OCI-LY7 (cell line): ENCODE data around the gene ZNF574. TPM values are rescaled to one million over a fixed set of nuclear protein-coding genes. Genes with fewer than 3 reads are reported as not detected.

ENCODE experiments used
- BruUV-seq: library from RNA; stranded (reverse); fragments of 400-500 nt; replicated peaks from 2 replicates; lab custom pipeline; 2021; lab: Mats Ljungman, UMichigan
- CTCF ChIA-PET: fragments of 300-600 bp; sonication (Branson Sonifier 250); formaldehyde crosslinking; loops from one replicate; lab custom pipeline; 2022; ENCODE audit warnings: antibody characterized with exemption; ENCODE audit not compliant: unreplicated experiment; lab: Charles Lee
- POLR2A ChIA-PET: fragments of 300-600 bp; sonication (Branson Sonifier 250); formaldehyde crosslinking; loops from one replicate; lab custom pipeline; 2022; ENCODE audit warnings: antibody characterized with exemption; lab: Charles Lee
- DNase-seq: peaks from one replicate; pipeline ENCODE4 v3.0.0-alpha.2; 2015; ENCODE audit warnings: low spot score
- H2AFZ ChIP-seq: fragments of 200-600 bp; sonication (generic), shearing (Covaris generic); 2 replicates; pipeline ENCODE4 v1.6.1; 2014; ENCODE audit warnings: mild to moderate bottlenecking, antibody characterized with exemption, low read length, moderate library complexity
- H3K27ac ChIP-seq: fragments of 200-600 bp; sonication (generic); 2 replicates; pipeline ENCODE4 v1.5.1; 2014; ENCODE audit warnings: mixed run types, low read depth, mild to moderate bottlenecking, moderate library complexity, low read length, inconsistent platforms; ENCODE audit not compliant: poor library complexity, severe bottlenecking
- H3K36me3 ChIP-seq: fragments of 200-600 bp; sonication (generic); 2 replicates; pipeline ENCODE4 v1.6.1; 2014; ENCODE audit warnings: mild to moderate bottlenecking, antibody characterized with exemption, low read length, moderate library complexity, mixed read lengths; ENCODE audit not compliant: insufficient read depth
- H3K4me1 ChIP-seq: fragments of 200-600 bp; sonication (generic); 2 replicates; pipeline ENCODE4 v1.5.1; 2014; ENCODE audit warnings: mild to moderate bottlenecking, low read length; ENCODE audit not compliant: insufficient read depth, poor library complexity, severe bottlenecking
- H3K4me2 ChIP-seq: fragments of 200-600 bp; sonication (generic); 2 replicates; pipeline ENCODE4 v1.6.1; 2014; ENCODE audit warnings: mild to moderate bottlenecking, low read length
- H3K4me3 ChIP-seq: fragments of 200-600 bp; sonication (generic); 2 replicates; pipeline ENCODE4 v1.5.1; 2014; ENCODE audit warnings: mild to moderate bottlenecking, low read depth, low read length; ENCODE audit not compliant: poor library complexity, severe bottlenecking
- H3K79me2 ChIP-seq: fragments of 200-600 bp; sonication (generic); 2 replicates; pipeline ENCODE4 v1.6.1; 2016; ENCODE audit warnings: low read depth, mild to moderate bottlenecking, low read length, moderate library complexity, mixed read lengths; ENCODE audit not compliant: insufficient read depth
- H3K9me2 ChIP-seq: fragments of 200-600 bp; sonication (generic); 2 replicates; pipeline ENCODE4 v1.6.1; 2016; ENCODE audit warnings: mild to moderate bottlenecking, low read length, mixed read lengths; ENCODE audit not compliant: insufficient read depth
- H3K9me3 ChIP-seq: fragments of 200-600 bp; sonication (generic); 2 replicates; pipeline ENCODE4 v1.6.1; 2014; ENCODE audit warnings: mild to moderate bottlenecking, mixed run types, low read length, mixed read lengths
- H4K20me1 ChIP-seq: fragments of 200-600 bp; sonication (generic); 2 replicates; pipeline ENCODE4 v1.6.1; 2014; ENCODE audit warnings: mild to moderate bottlenecking, antibody characterized with exemption, low read length, moderate library complexity, mixed read lengths; ENCODE audit not compliant: insufficient read depth
- EZH2phosphoT487 ChIP-seq: fragments of 200-600 bp; sonication (generic); IDR thresholded peaks from 2 replicates; pipeline ENCODE4 v1.6.1; 2018; ENCODE audit warnings: low read depth, borderline replicate concordance, mild to moderate bottlenecking, mixed run types, antibody characterized with exemption, low read length, moderate library complexity, mixed read lengths
- intact Hi-C: fragments of 100-400 bp; cut with micrococcal nuclease; formaldehyde crosslinking; loops from one replicate; pipeline ENCODE4 v1.10.0; 2022; ENCODE audit not compliant: unreplicated experiment
- total RNA-seq, 2 experiments: library from RNA; depleted of rRNA in 1 of 2; stranded (reverse); fragments of >200 nt in 1 of 2; shearing (Covaris generic) in 1 of 2; gene quantifications; 2 replicates each; pipeline ENCODE4 v1.2.3, GENCODE V29; 2014 to 2022
- TF ChIP-seq, protein P1 (sequence below): fragments of 200-600 bp; sonication (generic); conservative IDR thresholded peaks from 2 replicates; pipeline ENCODE4 v1.5.1; 2014; ENCODE audit warnings: mild to moderate bottlenecking, antibody characterized with exemption, low read length, moderate library complexity, mixed read lengths

Gene ZNF574
- total RNA-seq, 2 experiments from 2014 or later, result 14.5 to 29.3 TPM

DNA sequence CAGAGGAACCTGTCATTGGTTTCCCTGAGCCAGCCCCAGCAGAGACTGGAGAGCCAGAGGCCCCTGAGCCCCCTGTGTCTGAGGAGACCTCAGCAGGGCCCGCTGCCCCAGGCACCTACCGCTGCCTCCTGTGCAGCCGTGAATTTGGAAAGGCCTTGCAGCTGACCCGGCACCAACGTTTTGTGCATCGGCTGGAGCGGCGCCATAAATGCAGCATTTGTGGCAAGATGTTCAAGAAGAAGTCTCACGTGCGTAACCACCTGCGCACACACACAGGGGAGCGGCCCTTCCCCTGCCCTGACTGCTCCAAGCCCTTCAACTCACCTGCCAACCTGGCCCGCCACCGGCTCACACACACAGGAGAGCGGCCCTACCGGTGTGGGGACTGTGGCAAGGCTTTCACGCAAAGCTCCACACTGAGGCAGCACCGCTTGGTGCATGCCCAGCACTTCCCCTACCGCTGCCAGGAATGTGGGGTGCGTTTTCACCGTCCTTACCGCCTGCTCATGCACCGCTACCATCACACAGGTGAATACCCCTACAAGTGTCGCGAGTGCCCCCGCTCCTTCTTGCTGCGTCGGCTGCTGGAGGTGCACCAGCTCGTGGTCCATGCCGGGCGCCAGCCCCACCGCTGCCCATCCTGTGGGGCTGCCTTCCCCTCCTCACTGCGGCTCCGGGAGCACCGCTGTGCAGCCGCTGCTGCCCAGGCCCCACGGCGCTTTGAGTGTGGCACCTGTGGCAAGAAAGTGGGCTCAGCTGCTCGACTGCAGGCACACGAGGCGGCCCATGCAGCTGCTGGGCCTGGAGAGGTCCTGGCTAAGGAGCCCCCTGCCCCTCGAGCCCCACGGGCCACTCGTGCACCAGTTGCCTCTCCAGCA is 4.2 kb downstream of the ZNF574 start:
- Histone ChIP-seq H3K79me2 (peaks cover 37% of the 10 kb centered on the region), H4K20me1 (peaks cover 16% of the 10 kb centered on the region), H3K9me2 (no peaks in the 10 kb centered on the region), H3K4me3 (no peak overlapping the region), H3K9me3 (no peaks in the 10 kb centered on the region), H2AFZ (no peak overlapping the region), H3K27ac (no peak overlapping the region), H3K4me2 (no peak overlapping the region), H3K4me1 (peaks cover 12% of the 10 kb centered on the region), H3K36me3 (peaks cover 56% of the 10 kb centered on the region)
- intact Hi-C loops, result no loop called here
- TF ChIP-seq, protein P1, sequence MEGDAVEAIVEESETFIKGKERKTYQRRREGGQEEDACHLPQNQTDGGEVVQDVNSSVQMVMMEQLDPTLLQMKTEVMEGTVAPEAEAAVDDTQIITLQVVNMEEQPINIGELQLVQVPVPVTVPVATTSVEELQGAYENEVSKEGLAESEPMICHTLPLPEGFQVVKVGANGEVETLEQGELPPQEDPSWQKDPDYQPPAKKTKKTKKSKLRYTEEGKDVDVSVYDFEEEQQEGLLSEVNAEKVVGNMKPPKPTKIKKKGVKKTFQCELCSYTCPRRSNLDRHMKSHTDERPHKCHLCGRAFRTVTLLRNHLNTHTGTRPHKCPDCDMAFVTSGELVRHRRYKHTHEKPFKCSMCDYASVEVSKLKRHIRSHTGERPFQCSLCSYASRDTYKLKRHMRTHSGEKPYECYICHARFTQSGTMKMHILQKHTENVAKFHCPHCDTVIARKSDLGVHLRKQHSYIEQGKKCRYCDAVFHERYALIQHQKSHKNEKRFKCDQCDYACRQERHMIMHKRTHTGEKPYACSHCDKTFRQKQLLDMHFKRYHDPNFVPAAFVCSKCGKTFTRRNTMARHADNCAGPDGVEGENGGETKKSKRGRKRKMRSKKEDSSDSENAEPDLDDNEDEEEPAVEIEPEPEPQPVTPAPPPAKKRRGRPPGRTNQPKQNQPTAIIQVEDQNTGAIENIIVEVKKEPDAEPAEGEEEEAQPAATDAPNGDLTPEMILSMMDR, result no peak
- TF ChIP-seq EZH2phosphoT487, result no peak
- no TSS peak for BruUV-seq
- ChIA-PET CTCF (no interaction called here), POLR2A (no interaction called here)
- no peak for DNase-seq

- Histone ChIP-seq H4K20me1 (peaks cover 16% of the 10 kb centered on the region), H3K79me2 (peaks cover 34% of the 10 kb centered on the region), H3K9me2 (no peaks in the 10 kb centered on the region), H3K36me3 (peaks cover 56% of the 10 kb centered on the region), H3K4me1 (peaks cover 10% of the 10 kb centered on the region), H3K4me2 (no peak overlapping the region), H3K27ac (no peak overlapping the region), H3K9me3 (no peaks in the 10 kb centered on the region), H2AFZ (no peak overlapping the region), H3K4me3 (no peak overlapping the region)
- TF ChIP-seq, protein P1, result no peak
- TF ChIP-seq EZH2phosphoT487, result no peak
- BruUV-seq, result no TSS peak
- DNase-seq, result no peak
- POLR2A ChIA-PET, result no interaction called here
- CTCF ChIA-PET, result no interaction called here
- intact Hi-C loops, result no loop called here
Measured at GRCh38 chr19:42080764-42081375, 4.9 kb downstream of the ZNF574 start.
